ENCODE measurements around the gene GLRA1. TPM values are rescaled to one million over a fixed set of nuclear protein-coding genes. Genes with fewer than 3 reads are reported as not detected.
A peak's percentile ranks its signal among the peaks of the same experiment; 100 is the strongest.
"Not testable (repeated sequence)": the region's sequence is repeated elsewhere in the genome, so short reads cannot be mapped to it uniquely, and the experiment has no call there.

GLRA1 gene
- total RNA-seq, 1 donor from 2014 or later, result not detected

DNA sequence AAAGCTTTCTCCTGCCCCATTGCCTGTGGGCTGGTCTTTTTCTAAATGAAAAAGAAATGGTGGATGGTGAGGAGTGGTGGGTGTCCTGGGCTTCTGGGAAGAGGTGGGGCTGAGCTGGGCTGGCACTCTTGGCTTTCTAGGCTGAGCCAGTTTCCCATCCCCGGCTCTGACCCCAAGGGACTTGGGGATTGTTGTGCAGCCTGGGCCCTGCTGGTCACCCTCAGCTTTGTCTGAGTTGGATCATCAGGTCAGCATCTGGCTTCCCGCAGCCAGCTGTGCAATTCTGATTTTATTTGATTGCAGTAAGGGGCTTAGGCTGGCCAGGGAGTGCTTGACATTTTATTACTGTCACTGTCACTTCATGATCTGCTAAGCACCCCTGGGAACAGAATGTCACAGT lies 25.3 kb downstream of the GLRA1 start:
- H3K4me1 Mint-ChIP-seq (ENCODE audit: low read depth), result peaks cover 19% of the 10 kb centered on the region
- no peak for TF ChIP-seq CTCF (IDR thresholded peaks at IDR 0.05)
- H3K4me3 Mint-ChIP-seq (ENCODE audit: unreplicated experiment), result no peak overlapping the region
- no peak overlapping the region for H3K27ac Mint-ChIP-seq (ENCODE audit: unreplicated experiment)
- no peaks in the 10 kb centered on the region for H3K9me3 Mint-ChIP-seq (ENCODE audit: low read depth)
- no peaks in the 10 kb centered on the region for H3K36me3 Mint-ChIP-seq (ENCODE audit: low read depth)
- no peaks in the 10 kb centered on the region for H3K27me3 Mint-ChIP-seq (ENCODE audit: low read depth)
- DNase-seq (ENCODE audit: low spot score), result no peak

GRCh38 chr5:151897896-151898295 lies 26.8 kb downstream of the GLRA1 start:
- TF ChIP-seq CTCF (IDR thresholded peaks at IDR 0.05), result no peak
- DNase-seq (ENCODE audit: low spot score), result no peak
- no peak overlapping the region for H3K4me3 Mint-ChIP-seq (ENCODE audit: unreplicated experiment)
- H3K27ac Mint-ChIP-seq (ENCODE audit: unreplicated experiment), result peak overlapping the region; percentile 37
- H3K36me3 Mint-ChIP-seq (ENCODE audit: low read depth), result no peaks in the 10 kb centered on the region
- no peaks in the 10 kb centered on the region for H3K27me3 Mint-ChIP-seq (ENCODE audit: low read depth)
- no peaks in the 10 kb centered on the region for H3K9me3 Mint-ChIP-seq (ENCODE audit: low read depth)
- H3K4me1 Mint-ChIP-seq (ENCODE audit: low read depth), result peaks cover 4% of the 10 kb centered on the region

DNA sequence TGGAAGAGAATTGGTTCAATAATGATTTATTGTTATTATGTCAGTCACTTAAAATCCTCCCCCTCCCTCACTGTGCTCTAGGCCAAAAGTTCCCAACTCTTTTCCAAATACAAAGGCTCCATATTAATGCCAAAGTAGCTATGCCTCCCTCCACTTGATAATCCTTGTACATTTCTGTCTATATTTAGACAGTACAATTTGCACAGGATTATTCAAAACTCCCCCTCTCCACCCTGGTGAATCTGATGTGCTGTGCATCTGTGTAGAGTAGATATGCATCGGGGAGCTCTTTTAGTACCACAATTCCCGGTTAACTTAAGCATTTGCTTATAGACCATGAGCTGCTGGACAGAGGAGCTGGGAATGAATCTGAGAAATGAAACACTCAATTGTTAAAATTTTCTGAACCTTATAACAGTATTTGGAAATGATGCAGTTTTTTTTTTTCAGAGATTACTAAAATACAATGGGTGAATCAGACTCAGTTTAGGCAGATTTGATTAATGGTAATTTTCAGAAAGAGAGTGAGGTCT lies 27.6 kb downstream of the GLRA1 start:
- Mint-ChIP-seq H3K27me3 (ENCODE audit: low read depth) (no peaks in the 10 kb centered on the region), H3K4me1 (ENCODE audit: low read depth) (peaks cover 8% of the 10 kb centered on the region), H3K4me3 (ENCODE audit: unreplicated experiment) (no peak overlapping the region), H3K27ac (ENCODE audit: unreplicated experiment) (no peak overlapping the region), H3K9me3 (ENCODE audit: low read depth) (no peaks in the 10 kb centered on the region), H3K36me3 (ENCODE audit: low read depth) (no peaks in the 10 kb centered on the region)
- DNase-seq (ENCODE audit: low spot score), result no peak
- TF ChIP-seq CTCF (IDR thresholded peaks at IDR 0.05), result no peak

- peak overlapping the region; percentile 27 for H3K4me3 Mint-ChIP-seq (ENCODE audit: unreplicated experiment)
- H3K27ac Mint-ChIP-seq (ENCODE audit: unreplicated experiment), result no peak overlapping the region
- H3K9me3 Mint-ChIP-seq (ENCODE audit: low read depth), result no peaks in the 10 kb centered on the region
- H3K4me1 Mint-ChIP-seq (ENCODE audit: low read depth), result peaks cover 10% of the 10 kb centered on the region
- no peak for DNase-seq (ENCODE audit: low spot score)
- H3K27me3 Mint-ChIP-seq (ENCODE audit: low read depth), result no peaks in the 10 kb centered on the region
- H3K36me3 Mint-ChIP-seq (ENCODE audit: low read depth), result no peaks in the 10 kb centered on the region
- TF ChIP-seq CTCF (IDR thresholded peaks at IDR 0.05), result no peak
Observed at GRCh38 chr5:151896031-151896691, 28.5 kb downstream of the GLRA1 start.

DNA sequence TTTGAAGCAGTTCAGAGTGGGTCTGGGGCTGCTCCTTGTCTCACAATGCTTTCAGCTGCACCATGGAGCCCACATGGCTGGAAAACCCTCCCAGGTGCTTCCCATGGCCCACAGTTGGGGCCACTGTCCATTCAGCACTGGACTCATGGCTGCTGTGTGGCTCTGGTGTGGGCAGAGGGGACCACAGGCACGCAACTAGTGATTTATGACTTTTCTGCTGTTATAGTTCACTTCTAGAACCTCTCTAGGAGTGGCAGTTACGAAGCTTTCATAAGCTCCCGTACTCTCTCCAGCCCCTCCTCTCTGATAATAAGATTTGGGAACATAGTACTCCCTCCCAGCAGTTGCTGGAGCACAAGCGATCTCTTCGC lies 29.0 kb downstream of the GLRA1 start:
- Mint-ChIP-seq H3K36me3 (ENCODE audit: low read depth) (no peaks in the 10 kb centered on the region), H3K4me1 (ENCODE audit: low read depth) (peaks cover 12% of the 10 kb centered on the region), H3K27ac (ENCODE audit: unreplicated experiment) (no peak overlapping the region), H3K9me3 (ENCODE audit: low read depth) (no peaks in the 10 kb centered on the region), H3K27me3 (ENCODE audit: low read depth) (no peaks in the 10 kb centered on the region), H3K4me3 (ENCODE audit: unreplicated experiment) (peak overlapping the region; percentile 27)
- DNase-seq (ENCODE audit: low spot score), result no peak
- no peak for TF ChIP-seq CTCF (IDR thresholded peaks at IDR 0.05)

- DNase-seq (ENCODE audit: low spot score); H3K4me3 Mint-ChIP-seq (ENCODE audit: unreplicated experiment); H3K27ac Mint-ChIP-seq (ENCODE audit: unreplicated experiment); H3K27me3 Mint-ChIP-seq (ENCODE audit: low read depth); H3K36me3 Mint-ChIP-seq (ENCODE audit: low read depth); H3K9me3 Mint-ChIP-seq (ENCODE audit: low read depth): not testable (repeated sequence)
- peaks cover 13% of the 10 kb centered on the region for H3K4me1 Mint-ChIP-seq (ENCODE audit: low read depth)
Observed at GRCh38 chr5:151893485-151893884, 31.2 kb downstream of the GLRA1 start.
